Right ventricle myocardium inferior (tissue), 1 donor: ENCODE measurements around the gene CFAP61. TPM values are rescaled to one million over a fixed set of nuclear protein-coding genes. Genes with fewer than 3 reads are reported as not detected.

Experiments
- total RNA-seq: library from RNA; stranded (reverse); fragmentation: NEBNext Ultra II Directional; extraction: Animal tissue kit (Norgen Biotek cat#: 25700); gene quantifications from one replicate; pipeline ENCODE4 v1.2.1, GENCODE V29; 2021
- donor health status: DM: no; HTN: yes; CAD: no; lungs with severe emphysema.

CFAP61 gene
- total RNA-seq, 1 donor from 2014 or later: 27.4 TPM

Other genes starting within 250 kb of the CFAP61 start
- gene NAA20, start 35.2 kb upstream of the CFAP61 start, total RNA-seq: 58.4 TPM
- gene CRNKL1, start 66 bp upstream of the CFAP61 start, total RNA-seq: 16.5 TPM